ENCODE data around the gene ELF1. TPM values are rescaled to one million over a fixed set of nuclear protein-coding genes. Genes with fewer than 3 reads are reported as not detected.

Gene ELF1
- total and polyA plus RNA-seq, 2 of the 8 experiments (the other 6 are each of a cell fraction or from before 2014, with no cell fraction given) = 5.6 to 18.2 TPM

- no peak for TF ChIP-seq CHD7 (IDR thresholded peaks at IDR 0.05; ENCODE audit: insufficient replicate concordance, low read length)
- TF ChIP-seq KDM1A (IDR thresholded peaks at IDR 0.05; ENCODE audit: borderline replicate concordance, low read length) = no peak
- no peak for TF ChIP-seq SIN3A (conservative IDR thresholded peaks at IDR 0.05 in 1 of 2, IDR thresholded peaks at IDR 0.05 in 1 of 2; ENCODE audit: low read depth in 1 of 2, low read length in 2 of 2)
- no peak for TF ChIP-seq RFX5 (IDR thresholded peaks at IDR 0.05; ENCODE audit: borderline replicate concordance, low read depth, low read length)
- no peak for TF ChIP-seq BCL11A (IDR thresholded peaks at IDR 0.05; ENCODE audit: low read depth in 2 of 2, low read length in 2 of 2)
- TF ChIP-seq JUND (IDR thresholded peaks at IDR 0.05; ENCODE audit: low read length) = no peak
- TF ChIP-seq HDAC2 (IDR thresholded peaks at IDR 0.05; ENCODE audit: borderline replicate concordance in 1 of 2, low read depth in 2 of 2, low read length in 2 of 2) = no peak
- no peak for TF ChIP-seq SP1 (IDR thresholded peaks at IDR 0.05; ENCODE audit: low read depth, low read length)
Observed at GRCh38 chr13:41008349-41008980, 10.7 kb downstream of the ELF1 start (continued).
